HG03196 (cell line): ENCODE data around the gene SSRP1.
"Not testable (repeated sequence)": the region's sequence is repeated elsewhere in the genome, so short reads cannot be mapped to it uniquely, and the experiment has no call there.

Source experiments
- ATAC-seq: cut with Tn5 transposase; IDR thresholded peaks from one replicate; pipeline ENCODE4 v1.9.1; 2021; ENCODE audit not compliant: unreplicated experiment

SSRP1 gene, protein sequence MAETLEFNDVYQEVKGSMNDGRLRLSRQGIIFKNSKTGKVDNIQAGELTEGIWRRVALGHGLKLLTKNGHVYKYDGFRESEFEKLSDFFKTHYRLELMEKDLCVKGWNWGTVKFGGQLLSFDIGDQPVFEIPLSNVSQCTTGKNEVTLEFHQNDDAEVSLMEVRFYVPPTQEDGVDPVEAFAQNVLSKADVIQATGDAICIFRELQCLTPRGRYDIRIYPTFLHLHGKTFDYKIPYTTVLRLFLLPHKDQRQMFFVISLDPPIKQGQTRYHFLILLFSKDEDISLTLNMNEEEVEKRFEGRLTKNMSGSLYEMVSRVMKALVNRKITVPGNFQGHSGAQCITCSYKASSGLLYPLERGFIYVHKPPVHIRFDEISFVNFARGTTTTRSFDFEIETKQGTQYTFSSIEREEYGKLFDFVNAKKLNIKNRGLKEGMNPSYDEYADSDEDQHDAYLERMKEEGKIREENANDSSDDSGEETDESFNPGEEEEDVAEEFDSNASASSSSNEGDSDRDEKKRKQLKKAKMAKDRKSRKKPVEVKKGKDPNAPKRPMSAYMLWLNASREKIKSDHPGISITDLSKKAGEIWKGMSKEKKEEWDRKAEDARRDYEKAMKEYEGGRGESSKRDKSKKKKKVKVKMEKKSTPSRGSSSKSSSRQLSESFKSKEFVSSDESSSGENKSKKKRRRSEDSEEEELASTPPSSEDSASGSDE

DNA sequence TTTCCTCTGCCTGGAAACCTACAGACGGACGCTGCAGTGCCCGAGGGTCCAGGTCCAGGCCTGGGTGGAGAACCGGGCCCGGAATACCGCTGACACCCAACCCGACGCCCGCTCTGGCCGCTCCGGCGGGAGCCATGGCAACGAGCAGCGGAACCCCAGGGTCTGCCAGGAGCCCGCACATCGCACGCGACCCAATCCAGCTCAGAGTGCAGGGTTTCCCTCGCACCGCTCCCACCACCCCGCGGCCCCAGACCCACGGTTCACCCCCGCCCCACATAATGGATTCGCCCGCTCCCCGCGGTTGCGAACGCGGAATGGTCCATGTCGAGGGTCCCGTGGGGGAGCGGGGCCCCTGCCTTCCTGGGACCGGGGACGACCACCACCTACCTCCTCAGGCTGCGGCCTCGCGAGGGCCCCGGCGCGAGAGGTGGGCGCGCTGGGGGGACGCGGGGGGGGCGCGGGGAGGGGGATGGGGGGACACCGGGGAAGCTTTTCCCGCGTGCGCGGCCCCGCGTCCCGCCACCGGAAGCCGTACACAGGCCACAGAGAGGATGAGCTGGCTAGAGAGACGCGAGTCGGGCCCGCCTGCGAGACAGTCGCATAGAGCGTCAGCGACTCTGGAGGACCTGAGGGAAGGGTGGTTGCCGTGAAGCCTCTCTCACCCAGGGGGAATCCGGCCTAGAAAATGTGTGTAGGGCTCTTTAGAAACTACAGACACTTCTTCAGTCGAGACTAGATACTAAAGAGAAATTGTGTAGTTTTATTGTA, at the start of gene SSRP1:
SSRP1 (minus strand) TSS at position 550 of the 768 bp plus-strand sequence. CDS start 771 bp downstream, outside the sequence.
- peak; percentile 99 for ATAC-seq

DNA sequence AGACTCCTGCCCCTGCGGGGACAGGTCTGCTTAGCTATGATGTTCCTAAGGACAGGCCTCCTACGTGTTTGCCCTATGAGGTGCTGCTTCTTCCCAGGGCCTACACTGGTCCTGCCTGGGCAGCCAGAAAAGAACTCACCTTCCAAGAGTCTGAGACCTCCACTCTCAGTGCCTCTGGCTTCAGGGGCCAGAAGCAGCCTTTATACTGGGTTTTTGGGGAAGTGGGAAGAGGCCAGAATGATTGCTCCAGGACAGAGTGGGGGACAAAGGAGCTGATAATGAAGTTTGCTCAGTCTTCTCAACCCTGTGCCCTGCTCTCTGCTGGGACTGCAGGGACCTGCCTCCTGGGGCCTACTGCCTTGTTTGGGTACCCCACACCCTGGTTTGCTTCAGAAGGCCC, 45.3 kb upstream of the SSRP1 start, which contains the start of gene PRG3:
PRG3 (minus strand) TSS at position 176 of the 400 bp plus-strand sequence. CDS start 442 bp downstream, outside the sequence.
- ATAC-seq = no peak

DNA sequence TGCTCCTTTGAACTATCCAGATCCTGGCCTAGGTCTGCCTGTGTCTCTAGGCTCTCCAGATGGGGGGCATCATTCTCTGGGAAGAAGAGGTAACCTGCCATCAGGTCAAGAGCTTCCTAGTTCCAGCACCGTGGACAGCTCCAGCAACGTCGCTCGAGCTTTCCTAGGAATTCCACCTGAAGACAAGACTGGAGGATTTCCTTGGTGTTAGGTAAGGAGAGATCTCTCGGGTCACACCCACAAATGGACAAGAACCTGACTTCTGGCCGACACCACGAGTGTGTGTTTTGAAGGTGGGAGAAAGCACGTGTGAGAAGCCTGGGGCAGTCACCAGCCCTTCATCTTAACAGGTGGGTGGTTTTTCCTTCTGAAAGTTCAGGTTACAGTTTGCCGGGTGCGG, 44.0 kb upstream of the SSRP1 start:
- no peak for ATAC-seq

DNA sequence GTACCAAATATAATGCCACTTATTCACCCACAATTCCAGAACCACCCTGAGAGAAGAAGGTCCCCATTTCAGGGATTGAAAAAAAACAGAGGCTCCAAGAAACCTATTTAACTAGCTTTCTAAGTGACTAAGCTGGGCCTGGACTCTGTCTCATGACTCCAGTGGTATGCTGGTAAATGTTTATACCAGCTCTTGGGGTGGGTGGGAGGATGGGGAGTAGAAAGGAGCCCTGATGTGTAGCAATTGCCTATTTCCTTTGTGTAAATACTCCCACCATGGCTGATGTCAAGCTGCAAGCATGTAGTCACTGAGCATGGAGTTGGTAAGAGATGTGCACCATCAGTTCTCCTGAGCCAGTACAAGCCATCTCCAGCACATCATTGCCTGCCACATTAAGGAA, 42.5 kb upstream of the SSRP1 start:
- ATAC-seq = no peak

DNA sequence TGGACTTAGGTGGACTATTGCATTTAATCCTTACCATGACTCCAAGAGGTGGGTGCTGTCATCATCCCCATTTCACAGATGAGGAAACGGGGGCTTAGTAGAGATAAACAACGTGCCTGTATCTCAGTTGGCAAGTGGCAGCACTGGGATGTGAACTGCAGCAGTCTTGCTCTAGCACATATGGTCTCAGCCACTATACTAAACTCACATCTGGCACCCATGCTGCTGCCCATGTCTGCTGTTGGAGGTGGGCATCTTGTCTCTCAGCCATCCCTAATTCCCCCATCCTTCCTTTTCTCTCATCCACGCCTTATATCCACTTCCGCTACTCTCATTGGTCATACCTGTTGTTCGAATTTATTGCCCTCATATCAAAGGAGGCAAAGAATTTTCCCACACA, 41.4 kb upstream of the SSRP1 start:
- ATAC-seq = no peak

DNA sequence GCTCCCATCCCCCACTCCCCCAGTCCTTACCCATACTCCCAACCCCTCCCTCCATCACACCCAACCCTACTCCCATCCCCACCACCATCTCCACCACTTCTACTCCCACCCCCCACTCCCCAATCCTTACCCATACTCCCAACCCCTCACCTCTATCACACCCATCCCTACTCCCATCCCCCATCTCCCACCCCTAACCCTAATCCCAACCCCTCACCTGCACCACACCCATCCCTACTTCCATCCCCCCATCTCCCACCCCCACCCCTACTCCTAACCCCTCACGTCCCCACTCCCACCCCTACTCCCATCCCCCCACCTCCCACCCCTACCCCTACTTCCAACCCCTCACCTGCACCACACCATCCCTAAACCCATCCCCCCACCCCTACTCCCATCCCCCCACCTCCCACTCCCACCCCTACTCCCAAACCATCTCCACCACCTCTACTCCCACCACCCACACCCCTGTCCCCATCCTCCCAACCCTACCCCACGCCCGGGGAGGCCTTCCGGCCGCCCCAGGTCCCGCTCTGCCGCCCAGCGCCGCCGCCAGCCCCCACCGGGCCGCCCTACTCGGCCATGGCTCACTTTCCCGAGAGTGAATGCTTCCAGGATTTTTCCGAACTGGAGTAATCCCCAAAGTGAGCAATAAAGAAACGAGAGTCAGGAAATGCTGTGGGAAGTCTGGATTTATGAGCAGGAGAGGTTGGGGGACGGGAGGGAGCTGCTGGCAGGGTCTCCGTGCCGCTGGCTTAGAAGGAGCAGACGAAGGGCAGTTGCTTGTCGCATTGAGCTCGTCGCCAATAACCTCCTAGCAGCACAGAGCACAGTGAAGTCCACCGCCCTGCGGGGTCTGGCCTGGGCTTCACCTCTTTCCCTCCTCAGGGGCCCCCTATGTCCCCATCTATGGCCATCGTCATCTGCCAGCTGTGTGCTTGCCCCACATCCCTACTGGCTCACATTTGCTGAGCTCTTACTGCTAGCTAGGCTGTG, 40.7 kb upstream of the SSRP1 start:
- no peak for ATAC-seq

DNA sequence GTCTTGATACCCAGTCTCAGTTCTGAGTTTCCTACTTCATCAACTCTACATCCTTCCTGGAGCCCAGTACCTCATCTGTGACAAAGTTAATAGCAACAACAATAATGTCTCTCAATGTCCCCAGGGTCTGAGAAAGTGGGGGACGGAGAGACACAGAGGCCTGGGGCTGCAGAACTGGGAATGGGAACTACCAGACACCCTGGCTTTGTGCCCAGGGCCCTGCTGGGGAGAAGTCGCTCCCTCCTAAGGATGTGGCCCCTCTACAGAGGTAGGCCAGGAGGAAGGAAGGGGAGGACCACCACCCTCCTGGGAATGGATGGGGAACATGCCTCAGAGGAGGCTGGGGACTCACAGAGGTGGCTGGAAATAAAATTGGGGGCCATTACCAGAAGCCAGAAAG, 39.8 kb upstream of the SSRP1 start:
- ATAC-seq = no peak

DNA sequence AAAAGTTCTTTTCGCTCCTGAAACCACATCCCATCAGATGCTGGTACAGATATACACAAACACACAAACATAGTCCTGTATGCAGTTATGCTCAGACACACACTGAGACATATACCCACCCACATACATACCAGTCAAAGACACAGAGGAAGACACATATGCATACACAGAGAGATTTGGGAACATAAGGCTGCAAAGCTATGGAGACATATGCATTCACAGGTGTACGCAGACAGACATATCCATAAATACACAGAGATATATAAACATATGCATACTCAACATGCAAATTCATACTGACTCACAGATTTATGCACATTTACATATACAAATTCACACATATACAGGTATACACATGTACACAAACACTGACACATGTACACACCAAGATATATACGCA, 39.3 kb upstream of the SSRP1 start:
- ATAC-seq = no peak

DNA sequence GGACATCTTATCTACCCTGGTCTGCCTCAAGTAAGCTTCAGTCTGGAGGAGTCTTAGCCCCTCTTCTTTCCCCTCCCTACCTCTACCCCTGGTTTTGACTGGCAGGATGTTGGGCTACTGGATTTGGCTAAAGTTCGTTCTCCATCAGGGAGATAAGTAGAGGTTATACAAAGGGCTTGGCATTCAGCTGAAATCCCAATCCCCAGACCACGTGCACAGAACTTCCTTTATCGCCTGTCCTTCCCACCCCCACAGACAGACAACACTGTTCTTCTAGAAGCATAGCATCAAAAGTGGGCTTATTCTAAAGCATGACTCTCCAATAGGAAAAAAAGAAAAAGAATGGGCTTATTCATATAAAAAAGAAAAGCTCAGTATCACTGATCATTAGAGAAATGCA, 37.5 kb upstream of the SSRP1 start:
- no peak for ATAC-seq

DNA sequence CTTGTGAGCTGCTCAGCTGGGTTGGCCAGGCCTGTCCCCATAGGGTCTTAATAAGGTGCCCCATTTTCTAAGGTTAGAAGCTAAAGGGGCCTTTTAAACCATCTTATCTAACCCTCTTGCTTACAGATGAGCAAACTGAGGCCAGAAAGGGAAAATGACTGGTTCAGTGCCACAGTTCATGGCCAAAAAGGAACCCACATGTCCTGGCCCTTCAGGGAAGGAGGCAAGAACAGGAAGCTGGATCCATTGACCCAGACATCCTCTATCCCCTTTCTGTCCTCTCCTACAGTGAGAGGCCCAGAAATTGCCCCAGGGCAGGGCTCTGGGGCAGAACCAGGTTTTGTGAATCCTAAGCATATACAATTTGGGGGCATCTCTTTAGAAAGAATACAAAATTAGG, 35.2 kb upstream of the SSRP1 start:
- no peak for ATAC-seq

DNA sequence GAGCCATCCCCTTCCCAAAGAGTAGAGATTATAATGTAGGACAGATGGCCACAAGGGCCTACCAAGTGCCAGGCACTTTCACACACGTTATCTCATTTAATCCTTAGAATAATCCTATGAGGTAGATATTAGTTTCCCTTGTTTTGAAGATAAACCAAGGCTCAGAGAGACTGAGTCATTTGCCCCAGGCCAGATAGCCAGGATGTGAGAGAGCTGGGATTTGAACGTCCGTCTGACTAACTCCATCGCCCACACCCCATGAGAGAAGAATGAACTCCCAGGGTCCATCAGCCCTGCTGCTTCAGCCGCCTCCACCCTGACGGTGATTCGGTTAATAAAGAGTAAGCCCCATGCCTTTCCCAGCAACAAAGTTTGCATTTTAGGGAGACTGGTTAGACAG, 34.6 kb upstream of the SSRP1 start:
- no peak for ATAC-seq

DNA sequence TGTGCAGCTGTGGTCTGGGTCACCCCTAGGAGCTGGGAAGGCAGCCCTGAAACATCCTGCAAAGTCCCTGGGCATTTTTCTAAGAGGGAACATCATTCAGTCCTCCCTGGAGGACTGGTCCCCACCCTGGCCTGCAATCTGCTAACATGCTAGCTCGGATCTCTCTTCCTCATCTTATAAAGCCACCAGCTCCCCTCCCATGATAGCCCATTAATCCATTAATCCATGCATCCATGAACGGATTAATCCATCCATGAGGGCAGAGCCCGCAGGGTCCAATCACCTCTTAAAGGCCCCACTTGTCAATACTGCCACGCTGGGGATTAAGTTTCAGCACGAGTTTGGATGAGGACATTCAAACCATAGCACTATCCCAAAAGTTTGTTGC, 33.1 kb upstream of the SSRP1 start:
- no peak for ATAC-seq

DNA sequence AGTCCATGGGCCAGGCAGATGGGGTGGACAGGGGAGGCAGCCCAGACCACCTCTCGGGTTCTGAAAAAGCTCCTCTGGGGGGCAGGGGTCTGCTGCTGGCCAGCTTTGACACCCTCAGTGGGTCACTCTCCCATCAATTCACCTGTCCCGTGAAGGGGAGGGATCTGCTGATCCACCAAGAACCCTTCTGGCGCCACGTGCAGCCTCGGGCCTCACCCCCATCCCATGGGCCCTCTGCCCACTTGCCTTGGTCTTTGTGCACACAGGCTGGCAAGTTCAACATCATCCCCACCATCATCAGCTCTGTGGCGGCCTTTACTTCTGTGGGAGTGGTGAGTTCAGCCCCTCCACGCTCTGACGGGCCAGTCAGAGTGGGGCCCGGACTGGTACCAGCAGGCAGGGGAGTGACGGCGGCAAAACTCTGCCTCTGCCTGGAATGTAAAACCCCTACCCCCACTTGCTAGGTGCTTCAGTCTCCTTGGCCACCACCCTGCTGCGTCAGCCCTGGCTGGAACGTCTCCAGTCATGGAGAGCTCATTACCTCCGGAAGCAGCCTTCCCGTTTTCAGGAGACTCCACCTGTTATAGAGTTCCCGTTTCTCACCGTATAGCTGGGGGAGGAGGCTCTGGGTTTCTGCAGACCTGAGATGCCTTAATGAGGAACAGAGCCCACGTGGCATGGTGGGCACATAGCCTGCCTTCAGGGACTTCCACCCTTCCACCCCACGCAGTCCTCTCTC, 32.6 kb upstream of the SSRP1 start:
- ATAC-seq = no peak

DNA sequence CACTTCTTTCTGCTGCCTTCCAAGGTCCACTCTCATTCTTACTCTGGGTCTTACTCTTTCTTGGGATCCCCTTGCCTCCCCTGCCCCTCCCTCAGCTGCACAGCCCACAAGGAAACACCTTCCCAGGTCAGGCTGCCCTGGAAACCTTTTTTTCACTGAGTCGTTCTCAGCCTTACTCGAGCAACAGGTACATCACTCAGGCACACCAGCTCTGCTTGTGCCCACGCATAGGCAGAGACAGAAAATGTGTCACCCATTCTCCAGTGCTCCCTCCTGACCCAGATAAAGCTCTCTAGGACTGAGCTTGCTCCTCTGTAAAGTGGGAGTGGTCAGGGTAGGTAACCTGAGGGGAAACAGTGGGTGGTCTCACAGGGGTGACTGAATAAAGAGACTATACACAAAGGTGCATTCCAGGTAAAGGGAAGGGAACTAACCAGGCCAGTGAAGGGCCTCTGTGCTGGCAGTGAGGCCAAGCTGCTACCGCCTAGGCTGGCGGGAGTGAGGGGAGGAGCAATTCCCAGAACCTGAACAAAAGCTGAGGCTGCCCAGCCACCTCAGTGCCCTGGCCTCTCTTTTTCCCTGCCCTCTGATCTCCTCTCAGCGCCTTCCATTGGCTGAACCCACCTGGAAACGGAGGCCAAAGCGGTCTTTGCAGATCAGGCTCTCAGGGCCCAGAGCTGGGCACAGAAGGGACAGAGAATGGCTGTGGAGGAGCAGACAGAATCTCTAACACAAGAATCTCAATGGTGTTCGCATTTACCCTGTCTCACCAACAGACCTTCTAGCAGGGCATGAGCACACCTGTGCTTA, 29.4 kb upstream of the SSRP1 start:
- ATAC-seq = no peak

DNA sequence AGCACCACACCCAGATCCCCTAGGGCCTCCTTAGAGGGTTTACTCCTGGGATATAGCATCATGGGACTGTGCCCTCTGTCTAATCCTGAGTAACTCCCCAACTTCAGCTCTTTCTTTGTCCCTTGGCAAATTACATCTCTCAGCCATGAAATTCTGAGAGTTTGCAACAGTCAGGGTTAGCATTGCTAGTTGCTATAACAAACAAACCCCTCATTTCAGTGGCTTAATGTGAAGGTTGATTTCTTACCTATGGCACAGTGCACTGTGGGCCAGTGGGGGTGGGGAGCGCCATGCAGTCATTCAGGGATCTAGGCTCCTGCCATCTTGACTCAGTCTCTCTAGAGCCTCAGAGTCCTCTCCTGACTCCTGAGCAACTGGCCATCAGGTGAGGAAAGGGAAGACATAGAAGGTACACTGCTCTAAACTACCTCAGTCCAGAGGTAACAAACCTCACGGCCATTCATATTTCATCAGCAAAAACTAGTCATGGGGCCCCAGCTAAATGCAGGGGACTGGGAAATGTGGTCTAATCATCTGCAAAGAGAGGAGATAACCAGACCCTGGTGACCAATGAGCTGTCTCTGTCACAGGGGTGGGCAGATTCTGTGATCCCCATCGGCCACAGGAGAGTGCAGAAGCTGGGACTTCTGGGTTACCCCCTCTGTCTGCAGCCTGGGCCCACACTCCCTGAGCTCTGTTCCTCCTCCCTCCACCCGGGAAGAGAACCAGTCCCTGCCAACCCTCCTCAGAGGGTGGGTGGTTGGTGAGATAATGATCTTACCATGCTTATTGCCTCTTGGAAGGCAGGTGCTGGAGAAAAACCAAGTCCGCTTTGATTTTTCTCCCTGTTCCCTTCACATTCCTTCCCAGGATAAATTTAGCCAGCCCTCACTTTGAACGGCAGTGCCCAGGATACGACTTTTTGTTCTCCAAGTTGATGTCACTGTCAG, 27.7 kb upstream of the SSRP1 start:
- no peak for ATAC-seq

DNA sequence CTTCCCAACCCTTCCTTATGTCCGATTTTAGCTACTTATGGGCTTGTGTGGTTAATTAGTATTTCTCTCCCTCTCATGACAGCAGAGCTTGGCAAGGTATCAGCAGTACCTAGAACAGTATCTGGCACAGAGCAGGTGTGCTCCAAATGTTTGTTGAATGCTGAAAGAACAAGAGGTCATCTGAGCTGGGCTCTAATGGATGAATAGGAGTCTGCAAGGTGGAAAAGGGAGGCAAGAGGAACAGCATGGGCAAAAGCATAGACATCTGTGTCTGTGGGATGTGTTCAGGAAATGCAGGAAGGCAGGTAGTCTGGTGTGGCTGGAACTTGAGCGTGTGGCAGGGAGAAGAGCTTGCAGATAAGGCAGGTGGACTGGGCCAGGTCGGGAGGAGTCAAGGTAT, 26.2 kb upstream of the SSRP1 start:
- ATAC-seq = no peak

DNA sequence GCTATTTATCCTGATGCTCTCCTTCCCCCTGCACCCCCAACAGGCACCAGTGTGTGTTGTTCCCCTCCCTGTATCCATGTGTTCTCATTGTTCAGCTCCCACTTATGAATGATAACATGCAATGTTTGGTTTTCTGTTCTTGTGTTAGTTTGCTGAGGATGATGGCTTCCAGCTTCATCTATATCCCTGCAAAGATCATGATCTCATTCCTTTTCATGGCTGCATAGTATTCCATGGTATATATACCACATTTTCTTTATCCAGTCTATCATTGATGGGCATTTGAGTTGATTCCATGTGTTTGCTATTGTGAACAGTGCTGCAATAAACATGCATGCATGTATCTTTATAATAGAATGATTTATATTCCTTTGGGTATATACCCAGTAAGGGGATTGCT, 25.7 kb upstream of the SSRP1 start:
- not testable (repeated sequence) for ATAC-seq

DNA sequence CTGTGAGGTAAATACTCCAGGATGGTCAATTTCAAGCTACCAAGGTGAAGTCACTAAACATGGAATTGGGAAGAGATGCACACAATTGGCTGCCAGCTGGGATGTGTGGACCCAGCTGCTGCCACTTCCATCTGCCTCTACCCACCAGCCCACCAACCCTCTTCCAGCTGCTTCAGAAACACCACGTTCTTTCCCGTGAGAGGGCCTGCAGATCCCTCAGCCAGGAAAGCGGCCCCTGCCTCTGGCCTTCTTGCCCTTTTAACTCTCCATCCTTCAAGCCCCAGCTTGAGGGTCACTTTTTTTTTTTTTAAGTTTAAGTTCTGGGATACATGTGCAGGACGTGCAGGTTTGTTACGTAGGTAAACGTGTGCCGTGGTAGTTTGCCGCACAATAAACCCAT, 25.3 kb upstream of the SSRP1 start:
- ATAC-seq = no peak
